Gastrocnemius medialis (tissue), 4 donors: ENCODE measurements around the gene PEX1.
A peak's percentile ranks its signal among the peaks of the same experiment; 100 is the strongest.

ENCODE experiments used
- POLR2A ChIP-seq, 2 donors: fragments of 450-650 bp; IDR thresholded peaks; one replicate each; pipeline ENCODE4 v1.6.1; 2017; ENCODE audit warnings: antibody characterized with exemption in 2 of 2, mild to moderate bottlenecking in 2 of 2, moderate library complexity in 2 of 2
- TF ChIP-seq, protein P1 (sequence below), 5 experiments: fragments of 450-650 bp in 3 of 5; fragments of 200-600 bp in 2 of 5; sonication (generic) in 2 of 5; IDR thresholded peaks in 4 of 5; conservative IDR thresholded peaks in 1 of 5; 1 replicate in 4 of 5; 2 replicates in 1 of 5; pipeline ENCODE4 v1.5.1; 2016 to 2019; ENCODE audit warnings: antibody characterized with exemption in 5 of 5, mild to moderate bottlenecking in 3 of 5, moderate library complexity in 3 of 5

DNA sequence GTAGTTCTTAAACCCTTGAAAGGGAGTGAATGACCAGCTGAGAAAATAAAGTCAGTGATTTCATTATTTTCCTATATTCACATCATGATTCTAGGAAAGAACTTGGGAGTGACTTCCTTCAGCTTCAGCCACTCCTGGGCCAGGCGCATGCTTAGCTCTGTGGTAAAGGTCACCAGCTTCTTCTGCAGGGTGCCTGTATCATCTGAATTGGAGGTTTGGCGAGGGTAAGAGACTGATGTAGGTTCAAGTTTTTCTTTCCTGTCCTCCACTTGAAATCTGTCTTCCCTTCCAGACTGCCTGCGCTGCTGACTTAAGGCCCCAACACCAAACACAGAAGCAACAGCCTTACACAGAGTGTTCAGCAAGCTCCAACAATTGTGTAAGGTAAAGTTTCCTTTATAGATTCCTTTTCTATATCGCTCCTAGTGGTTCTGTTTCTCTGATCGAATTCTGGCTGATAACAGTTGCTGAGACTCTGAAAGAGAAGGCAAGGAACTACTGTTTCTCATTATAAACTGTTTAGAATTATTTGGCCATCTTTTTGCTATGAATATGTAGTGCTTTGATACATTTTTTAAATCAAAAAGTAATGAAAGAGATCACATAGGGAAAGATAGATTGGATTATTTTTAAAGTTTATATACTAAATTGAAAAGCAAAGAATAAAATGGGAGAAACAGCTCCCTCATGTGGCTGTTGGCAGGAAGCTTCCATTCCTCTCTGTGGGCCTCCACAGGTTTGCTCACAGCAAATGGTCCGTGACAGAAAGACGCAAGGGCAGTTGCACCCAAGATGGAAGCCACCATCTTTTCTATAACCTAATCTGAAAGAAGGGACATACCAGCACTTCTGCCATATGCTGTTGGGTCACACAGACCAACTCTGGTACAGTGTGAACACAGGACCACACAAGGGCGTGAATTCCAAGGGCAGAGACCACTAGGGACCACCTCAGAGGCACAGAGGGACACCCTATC lies 67.0 kb downstream of the PEX1 start:
- TF ChIP-seq, protein P1, sequence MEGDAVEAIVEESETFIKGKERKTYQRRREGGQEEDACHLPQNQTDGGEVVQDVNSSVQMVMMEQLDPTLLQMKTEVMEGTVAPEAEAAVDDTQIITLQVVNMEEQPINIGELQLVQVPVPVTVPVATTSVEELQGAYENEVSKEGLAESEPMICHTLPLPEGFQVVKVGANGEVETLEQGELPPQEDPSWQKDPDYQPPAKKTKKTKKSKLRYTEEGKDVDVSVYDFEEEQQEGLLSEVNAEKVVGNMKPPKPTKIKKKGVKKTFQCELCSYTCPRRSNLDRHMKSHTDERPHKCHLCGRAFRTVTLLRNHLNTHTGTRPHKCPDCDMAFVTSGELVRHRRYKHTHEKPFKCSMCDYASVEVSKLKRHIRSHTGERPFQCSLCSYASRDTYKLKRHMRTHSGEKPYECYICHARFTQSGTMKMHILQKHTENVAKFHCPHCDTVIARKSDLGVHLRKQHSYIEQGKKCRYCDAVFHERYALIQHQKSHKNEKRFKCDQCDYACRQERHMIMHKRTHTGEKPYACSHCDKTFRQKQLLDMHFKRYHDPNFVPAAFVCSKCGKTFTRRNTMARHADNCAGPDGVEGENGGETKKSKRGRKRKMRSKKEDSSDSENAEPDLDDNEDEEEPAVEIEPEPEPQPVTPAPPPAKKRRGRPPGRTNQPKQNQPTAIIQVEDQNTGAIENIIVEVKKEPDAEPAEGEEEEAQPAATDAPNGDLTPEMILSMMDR (IDR thresholded peaks at IDR 0.05 in 4 of 5, conservative IDR thresholded peaks at IDR 0.05 in 1 of 5) = peak in 1 of 5 experiments; percentile 22
- TF ChIP-seq POLR2A (IDR thresholded peaks at IDR 0.05) = no peak
